ENCODE data around the gene ITPR2. TPM values are rescaled to one million over a fixed set of nuclear protein-coding genes. Genes with fewer than 3 reads are reported as not detected.
"Not testable (repeated sequence)": the region's sequence is repeated elsewhere in the genome, so short reads cannot be mapped to it uniquely, and the experiment has no call there.

Gene ITPR2
- polyA plus RNA-seq, 1 experiment = 3.4 TPM

DNA sequence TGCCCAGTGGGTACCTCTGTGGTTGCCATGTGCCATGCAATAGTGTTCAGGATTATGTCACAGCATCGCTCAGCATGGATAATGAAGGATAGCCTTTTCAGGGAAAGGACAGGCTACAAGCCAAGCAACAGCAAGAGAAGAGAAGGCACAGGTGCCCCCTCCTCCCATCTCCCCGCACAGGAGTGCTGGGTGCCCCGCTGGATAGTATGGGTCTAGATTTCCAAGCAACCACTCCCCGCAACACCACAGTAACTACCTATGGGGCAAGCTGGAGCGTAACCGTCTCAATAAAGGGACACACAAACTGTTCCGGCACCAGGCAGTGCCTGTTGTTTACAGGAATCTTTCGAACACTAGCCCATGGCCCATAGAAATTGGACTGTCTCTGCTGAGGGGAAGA, 222.2 kb downstream of the ITPR2 start:
- Histone ChIP-seq H3K4me3 (ENCODE audit: low read depth, low read length) (no peak overlapping the region), H3K27ac (ENCODE audit: low read depth, low read length) (no peak overlapping the region), H3K9me3 (ENCODE audit: control insufficient read depth, insufficient read depth, low read length) (no peaks in the 10 kb centered on the region), H3K27me3 (ENCODE audit: control insufficient read depth, insufficient read depth, low read length) (no peaks in the 10 kb centered on the region)
- no peak for DNase-seq (ENCODE audit: low read depth, low spot score)
- POLR2A ChIA-PET = no interaction called here
- TF ChIP-seq, protein P1, sequence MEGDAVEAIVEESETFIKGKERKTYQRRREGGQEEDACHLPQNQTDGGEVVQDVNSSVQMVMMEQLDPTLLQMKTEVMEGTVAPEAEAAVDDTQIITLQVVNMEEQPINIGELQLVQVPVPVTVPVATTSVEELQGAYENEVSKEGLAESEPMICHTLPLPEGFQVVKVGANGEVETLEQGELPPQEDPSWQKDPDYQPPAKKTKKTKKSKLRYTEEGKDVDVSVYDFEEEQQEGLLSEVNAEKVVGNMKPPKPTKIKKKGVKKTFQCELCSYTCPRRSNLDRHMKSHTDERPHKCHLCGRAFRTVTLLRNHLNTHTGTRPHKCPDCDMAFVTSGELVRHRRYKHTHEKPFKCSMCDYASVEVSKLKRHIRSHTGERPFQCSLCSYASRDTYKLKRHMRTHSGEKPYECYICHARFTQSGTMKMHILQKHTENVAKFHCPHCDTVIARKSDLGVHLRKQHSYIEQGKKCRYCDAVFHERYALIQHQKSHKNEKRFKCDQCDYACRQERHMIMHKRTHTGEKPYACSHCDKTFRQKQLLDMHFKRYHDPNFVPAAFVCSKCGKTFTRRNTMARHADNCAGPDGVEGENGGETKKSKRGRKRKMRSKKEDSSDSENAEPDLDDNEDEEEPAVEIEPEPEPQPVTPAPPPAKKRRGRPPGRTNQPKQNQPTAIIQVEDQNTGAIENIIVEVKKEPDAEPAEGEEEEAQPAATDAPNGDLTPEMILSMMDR (IDR thresholded peaks at IDR 0.05; ENCODE audit: low read depth, low read length) = no peak
- CTCF ChIA-PET = no interaction called here

DNA sequence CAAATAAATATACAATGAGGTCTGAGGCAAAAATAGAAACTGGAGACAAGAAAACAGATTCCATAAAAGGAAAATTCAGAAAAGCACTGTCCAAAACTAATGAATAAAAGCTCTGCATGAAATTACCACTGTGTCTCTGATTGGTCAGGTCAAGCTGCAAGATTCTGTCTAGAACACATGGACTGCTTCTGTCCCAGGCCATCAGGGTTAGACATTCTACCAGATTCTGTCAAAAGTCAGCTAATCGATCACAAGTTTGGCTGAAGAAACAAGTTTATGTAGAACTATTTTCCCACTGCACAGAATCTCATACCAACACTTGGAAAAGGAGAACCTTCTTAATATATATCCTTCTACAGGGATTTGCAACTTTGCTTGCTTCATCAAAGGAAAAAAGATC, 223.0 kb downstream of the ITPR2 start:
- POLR2A ChIA-PET = no interaction called here
- TF ChIP-seq, protein P1 (IDR thresholded peaks at IDR 0.05; ENCODE audit: low read depth, low read length) = no peak
- Histone ChIP-seq H3K9me3 (ENCODE audit: control insufficient read depth, insufficient read depth, low read length) (no peaks in the 10 kb centered on the region), H3K27ac (ENCODE audit: low read depth, low read length) (no peak overlapping the region), H3K4me3 (ENCODE audit: low read depth, low read length) (no peak overlapping the region), H3K27me3 (ENCODE audit: control insufficient read depth, insufficient read depth, low read length) (no peaks in the 10 kb centered on the region)
- no peak for DNase-seq (ENCODE audit: low read depth, low spot score)
- CTCF ChIA-PET = no interaction called here

DNA sequence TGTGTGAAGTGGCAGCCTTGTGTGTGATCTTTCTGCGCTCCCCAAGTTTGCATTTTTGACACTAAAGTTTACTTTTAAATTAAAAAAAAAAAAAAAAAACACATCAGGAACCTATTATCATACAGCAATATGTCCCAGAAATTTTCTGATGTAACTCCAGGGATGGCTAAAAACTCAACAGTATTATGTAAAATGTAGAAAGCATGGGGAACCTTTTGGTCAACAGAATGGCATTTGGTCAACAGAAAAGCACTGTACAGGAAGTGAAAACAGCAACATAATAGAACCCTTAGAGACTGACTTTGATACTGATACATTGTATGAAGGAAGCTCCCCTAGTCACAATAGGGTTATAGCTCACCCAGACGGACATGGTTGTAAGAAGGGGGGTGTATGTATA, 224.3 kb downstream of the ITPR2 start:
- no peak for DNase-seq (ENCODE audit: low read depth, low spot score)
- CTCF ChIA-PET = no interaction called here
- TF ChIP-seq, protein P1 (IDR thresholded peaks at IDR 0.05; ENCODE audit: low read depth, low read length) = no peak
- H3K27ac ChIP-seq (ENCODE audit: low read depth, low read length) = no peak overlapping the region
- no peaks in the 10 kb centered on the region for H3K9me3 ChIP-seq (ENCODE audit: control insufficient read depth, insufficient read depth, low read length)
- H3K27me3 ChIP-seq (ENCODE audit: control insufficient read depth, insufficient read depth, low read length) = no peaks in the 10 kb centered on the region
- H3K4me3 ChIP-seq (ENCODE audit: low read depth, low read length) = no peak overlapping the region
- POLR2A ChIA-PET = no interaction called here

DNA sequence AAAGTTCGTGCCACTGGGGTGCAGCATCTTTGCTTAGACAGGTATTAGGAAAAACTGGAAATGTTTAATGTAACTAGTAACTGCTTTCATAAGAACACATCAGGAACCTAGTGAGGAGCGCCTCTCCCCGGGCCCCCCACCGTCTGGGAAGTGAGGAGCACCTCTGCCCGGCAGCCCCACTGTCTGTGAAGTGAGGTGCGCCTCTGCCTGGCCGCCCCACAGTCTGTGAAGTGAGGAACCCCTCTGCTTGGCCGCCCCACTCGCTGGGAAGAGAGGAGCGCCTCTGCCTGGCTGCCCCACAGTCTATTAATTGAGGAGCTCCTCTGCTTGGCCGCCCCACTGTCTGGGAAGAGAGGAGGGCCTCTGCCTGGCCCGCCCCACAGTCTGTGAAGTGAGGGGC, 224.7 kb downstream of the ITPR2 start:
- H3K9me3 ChIP-seq (ENCODE audit: control insufficient read depth, insufficient read depth, low read length) = no peaks in the 10 kb centered on the region
- H3K4me3 ChIP-seq (ENCODE audit: low read depth, low read length) = no peak overlapping the region
- no peak for DNase-seq (ENCODE audit: low read depth, low spot score)
- no peak overlapping the region for H3K27ac ChIP-seq (ENCODE audit: low read depth, low read length)
- TF ChIP-seq, protein P1 (IDR thresholded peaks at IDR 0.05; ENCODE audit: low read depth, low read length) = no peak
- POLR2A ChIA-PET = no interaction called here
- CTCF ChIA-PET = no interaction called here
- no peaks in the 10 kb centered on the region for H3K27me3 ChIP-seq (ENCODE audit: control insufficient read depth, insufficient read depth, low read length)

DNA sequence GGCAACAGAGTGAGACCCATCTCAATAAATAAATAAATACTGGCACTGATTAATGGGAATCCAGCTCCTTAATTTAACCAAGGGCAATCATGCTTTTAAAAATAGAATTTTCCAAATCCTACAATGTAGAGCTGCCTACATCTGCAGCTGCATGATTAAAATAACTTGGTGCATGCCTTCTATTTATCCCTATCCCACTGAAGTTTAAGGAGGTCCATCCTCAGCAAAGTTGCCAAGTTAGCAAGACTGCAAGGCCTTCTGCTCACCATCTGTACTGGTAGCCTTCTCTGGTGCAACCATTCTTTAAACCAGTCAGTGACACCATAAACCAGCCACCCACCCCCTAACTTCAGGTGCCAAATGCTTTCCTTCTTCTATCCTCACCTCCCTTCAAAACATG, 226.1 kb downstream of the ITPR2 start:
- TF ChIP-seq, protein P1 (IDR thresholded peaks at IDR 0.05; ENCODE audit: low read depth, low read length) = no peak
- Histone ChIP-seq H3K9me3 (ENCODE audit: control insufficient read depth, insufficient read depth, low read length) (no peaks in the 10 kb centered on the region), H3K4me3 (ENCODE audit: low read depth, low read length) (no peak overlapping the region), H3K27ac (ENCODE audit: low read depth, low read length) (no peak overlapping the region), H3K27me3 (ENCODE audit: control insufficient read depth, insufficient read depth, low read length) (no peaks in the 10 kb centered on the region)
- ChIA-PET POLR2A (no interaction called here), CTCF (interaction anchor here (2.2 kb wide), 1 partner anchor 488 kb away, joined by 5 read pairs; no protein-coding TSS in a partner anchor)
- no peak for DNase-seq (ENCODE audit: low read depth, low spot score)

DNA sequence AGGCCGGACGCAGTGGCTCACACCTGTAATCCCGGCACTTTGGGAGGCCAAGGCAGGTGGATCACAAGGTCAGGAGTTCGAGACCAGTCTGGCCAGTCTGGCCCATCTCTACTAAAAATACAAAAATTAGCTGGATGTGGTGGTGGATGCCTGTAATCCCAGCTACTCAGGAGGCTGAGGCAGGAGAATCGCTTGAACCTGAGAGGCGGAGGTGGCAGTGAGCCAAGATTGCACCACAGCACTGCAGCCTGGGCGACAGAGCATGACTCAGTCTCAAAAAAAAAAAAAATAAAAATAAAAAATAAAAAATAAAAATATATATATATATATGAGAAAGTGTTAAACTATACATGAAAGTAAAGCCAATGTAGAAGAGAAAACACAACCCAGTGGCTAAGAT, 228.2 kb downstream of the ITPR2 start:
- CTCF ChIA-PET = interaction anchor here (2.2 kb wide), 2 partner anchors 10 to 486 kb away, joined by 5 to 10 read pairs; no protein-coding TSS in a partner anchor
- H3K27me3 ChIP-seq (ENCODE audit: control insufficient read depth, insufficient read depth, low read length); H3K4me3 ChIP-seq (ENCODE audit: low read depth, low read length); DNase-seq (ENCODE audit: low read depth, low spot score); POLR2A ChIA-PET; H3K27ac ChIP-seq (ENCODE audit: low read depth, low read length); H3K9me3 ChIP-seq (ENCODE audit: control insufficient read depth, insufficient read depth, low read length): not testable (repeated sequence)
